WTC11 (cell line): ENCODE results near the gene NTF3. TPM values are rescaled to one million over a fixed set of nuclear protein-coding genes. Genes with fewer than 3 reads are reported as not detected.

Source experiments
- ATAC-seq: fragments of 200-7000 bp; cut with Tn5 transposase; 2 replicates; pipeline ENCODE4 v1.10.0; 2021; ENCODE audit warnings: mild to moderate bottlenecking, moderate library complexity
- CTCF ChIA-PET: fragments of 300-600 bp; sonication (Branson Sonifier 250); formaldehyde crosslinking; loops from one replicate; lab custom pipeline; 2021; ENCODE audit warnings: antibody characterized with exemption; lab: Charles Lee
- POLR2A ChIA-PET: fragments of 350-600 bp; sonication (Branson Sonifier 250); formaldehyde crosslinking; loops from one replicate; lab custom pipeline; 2021; ENCODE audit warnings: antibody characterized with exemption; lab: Charles Lee
- DNase-seq: peaks from one replicate; pipeline ENCODE4 v3.0.0; 2021; ENCODE audit warnings: low spot score
- H3K27ac Mint-ChIP-seq: 2 replicates; pipeline ENCODE4 v1.8.0; 2021; ENCODE audit warnings: mixed read lengths
- H3K27me3 Mint-ChIP-seq: 2 replicates; pipeline ENCODE4 v1.8.0; 2021; ENCODE audit warnings: low read depth, mild to moderate bottlenecking, moderate library complexity, mixed read lengths
- H3K36me3 Mint-ChIP-seq: 2 replicates; pipeline ENCODE4 v1.8.0; 2021; ENCODE audit warnings: mixed read lengths
- H3K4me1 Mint-ChIP-seq: 2 replicates; pipeline ENCODE4 v1.8.0; 2022; ENCODE audit warnings: mixed read lengths
- H3K4me3 Mint-ChIP-seq: 2 replicates; pipeline ENCODE4 v1.8.0; 2021; ENCODE audit warnings: mild to moderate bottlenecking, moderate library complexity, mixed read lengths
- H3K9me3 Mint-ChIP-seq: 2 replicates; pipeline ENCODE4 v1.8.0; 2021; ENCODE audit warnings: mixed read lengths
- ARID4B ChIP-seq: sonication (generic); formaldehyde crosslinking; IDR thresholded peaks from 2 replicates; pipeline ENCODE4 v1.8.0; 2023; ENCODE audit warnings: missing genetic modification reagents, mild to moderate bottlenecking, borderline replicate concordance
- ATF2 ChIP-seq: sonication (generic); formaldehyde crosslinking; IDR thresholded peaks from 2 replicates; pipeline ENCODE4 v1.8.1; 2022; ENCODE audit warnings: low read depth, missing genetic modification reagents, borderline replicate concordance
- ATF3 ChIP-seq: sonication (generic); formaldehyde crosslinking; conservative IDR thresholded peaks from 2 replicates; pipeline ENCODE4 v1.8.1; 2022; ENCODE audit warnings: mild to moderate bottlenecking, missing genetic modification reagents
- CREB1 ChIP-seq: sonication (generic); formaldehyde crosslinking; IDR thresholded peaks from 2 replicates; pipeline ENCODE4 v1.8.0; 2023; ENCODE audit warnings: mild to moderate bottlenecking, missing genetic modification reagents
- CREM ChIP-seq: sonication (generic); formaldehyde crosslinking; IDR thresholded peaks from 2 replicates; pipeline ENCODE4 v1.8.1; 2022; ENCODE audit warnings: mild to moderate bottlenecking, missing genetic modification reagents, moderate library complexity
- ESRRA ChIP-seq: sonication (generic); formaldehyde crosslinking; IDR thresholded peaks from 2 replicates; pipeline ENCODE4 v1.8.1; 2022; ENCODE audit warnings: mild to moderate bottlenecking, missing genetic modification reagents, borderline replicate concordance
- ETV6 ChIP-seq: sonication (generic); formaldehyde crosslinking; IDR thresholded peaks from 2 replicates; pipeline ENCODE4 v1.8.1; 2022; ENCODE audit warnings: mild to moderate bottlenecking, missing genetic modification reagents
- IRF1 ChIP-seq: sonication (generic); formaldehyde crosslinking; IDR thresholded peaks from 2 replicates; pipeline ENCODE4 v1.8.0; 2023; ENCODE audit warnings: missing genetic modification reagents
- NFATC4 ChIP-seq: fragments of 250-450 bp; sonication (Bioruptor Pico); IDR thresholded peaks from 2 replicates; pipeline ENCODE4 v1.9.0; 2021; ENCODE audit warnings: mild to moderate bottlenecking
- NFYB ChIP-seq: sonication (generic); formaldehyde crosslinking; conservative IDR thresholded peaks from 2 replicates; pipeline ENCODE4 v1.8.0; 2022; ENCODE audit warnings: low read depth, missing genetic modification reagents
- NR2C2 ChIP-seq: sonication (generic); formaldehyde crosslinking; IDR thresholded peaks from 2 replicates; pipeline ENCODE4 v1.8.0; 2022; ENCODE audit warnings: mild to moderate bottlenecking, missing genetic modification reagents
- OVOL2 ChIP-seq: fragments of 250-450 bp; sonication (Bioruptor Pico); IDR thresholded peaks from 2 replicates; pipeline ENCODE4 v1.9.0; 2021; ENCODE audit warnings: mild to moderate bottlenecking, borderline replicate concordance
- SOX15 ChIP-seq: fragments of 250-450 bp; sonication (Bioruptor Pico); IDR thresholded peaks from 2 replicates; pipeline ENCODE4 v1.9.0; 2021; ENCODE audit warnings: mild to moderate bottlenecking
- TCF7 ChIP-seq: sonication (generic); formaldehyde crosslinking; IDR thresholded peaks from 2 replicates; pipeline ENCODE4 v1.8.0; 2022; ENCODE audit warnings: mild to moderate bottlenecking, low read depth, missing genetic modification reagents, moderate library complexity
- USF2 ChIP-seq: sonication (generic); formaldehyde crosslinking; IDR thresholded peaks from 2 replicates; pipeline ENCODE4 v1.8.1; 2023; ENCODE audit warnings: mild to moderate bottlenecking, missing genetic modification reagents, moderate library complexity
- ZNF138 ChIP-seq: sonication (generic); formaldehyde crosslinking; conservative IDR thresholded peaks from 2 replicates; pipeline ENCODE4 v1.8.1; 2022; ENCODE audit warnings: mild to moderate bottlenecking, moderate library complexity, missing genetic modification reagents
- ZNF317 ChIP-seq: sonication (generic); formaldehyde crosslinking; IDR thresholded peaks from 2 replicates; pipeline ENCODE4 v1.8.1; 2023; ENCODE audit warnings: low read depth, mild to moderate bottlenecking, moderate library complexity, missing genetic modification reagents, borderline replicate concordance
- ZNF416 ChIP-seq: fragments of 250-450 bp; sonication (Bioruptor Pico); IDR thresholded peaks from 2 replicates; pipeline ENCODE4 v1.9.0; 2021; ENCODE audit warnings: mild to moderate bottlenecking, inconsistent platforms
- ZNF532 ChIP-seq: fragments of 250-450 bp; sonication (Bioruptor Pico); IDR thresholded peaks from 2 replicates; pipeline ENCODE4 v1.9.0; 2021; ENCODE audit warnings: mild to moderate bottlenecking, borderline replicate concordance
- total RNA-seq: library from RNA; stranded (reverse); gene quantifications from 3 replicates; pipeline ENCODE4 v1.2.3, GENCODE V29; 2021

The NTF3 gene
- total RNA-seq, 1 experiment from 2014 or later = 1.3 TPM

GRCh38 chr12:5452569-5452968 lies 20.7 kb downstream of the NTF3 start (continued):
- TF ChIP-seq ATF2 (CRISPR knock-in tag) (no peak), USF2 (CRISPR knock-in tag) (no peak), ESRRA (no peak), SOX15 (CRISPR knock-in tag) (no peak), CREB1 (CRISPR knock-in tag) (no peak), TCF7 (CRISPR knock-in tag) (no peak)
- TF ChIP-seq, all 79 proteins: peak for 0

- no peak overlapping the region for H3K4me3 Mint-ChIP-seq
- no peaks in the 10 kb centered on the region for H3K27me3 Mint-ChIP-seq
- ChIA-PET CTCF (interaction anchor here (2.0 kb wide), 1 partner anchor 58 kb away, joined by 7 read pairs; no protein-coding TSS in a partner anchor), POLR2A (no interaction called here)
- peaks cover 17% of the 10 kb centered on the region for H3K4me1 Mint-ChIP-seq
- no peaks in the 10 kb centered on the region for H3K9me3 Mint-ChIP-seq
- TF ChIP-seq NR2C2 (CRISPR knock-in tag) (no peak), IRF1 (CRISPR knock-in tag) (no peak)
- no peak overlapping the region for H3K27ac Mint-ChIP-seq
- no peak for DNase-seq
- no peak for ATAC-seq
- H3K36me3 Mint-ChIP-seq = no peaks in the 10 kb centered on the region
Observed at GRCh38 chr12:5453466-5453865, 21.6 kb downstream of the NTF3 start.

GRCh38 chr12:5455045-5455444 lies 23.1 kb downstream of the NTF3 start:
- TF ChIP-seq ZNF138 (CRISPR knock-in tag) = no peak
- no peak for TF ChIP-seq ZNF317
- TF ChIP-seq ATF3 = no peak
- no peak for TF ChIP-seq ZNF416 (CRISPR knock-in tag)
- no peak for TF ChIP-seq CREM (CRISPR knock-in tag)
- TF ChIP-seq NFATC4 (CRISPR knock-in tag) = no peak
- TF ChIP-seq ARID4B = no peak
- no peak for TF ChIP-seq OVOL2 (CRISPR knock-in tag)
- no peak for TF ChIP-seq ETV6
- no peak for TF ChIP-seq NFYB (CRISPR knock-in tag)
- no peak for TF ChIP-seq ZNF532
- Mint-ChIP-seq H3K27ac (no peak overlapping the region), H3K9me3 (no peaks in the 10 kb centered on the region), H3K4me1 (peaks cover 22% of the 10 kb centered on the region), H3K36me3 (no peaks in the 10 kb centered on the region), H3K4me3 (no peak overlapping the region), H3K27me3 (no peaks in the 10 kb centered on the region)
- ChIA-PET CTCF (interaction anchor here (1.3 kb wide), 1 partner anchor 284 kb away, joined by 3 read pairs; no protein-coding TSS in a partner anchor), POLR2A (no interaction called here)
- DNase-seq = no peak
- no peak for ATAC-seq
